ENCODE data around the gene PARD3B.

The PARD3B gene

GRCh38 chr2:205003288-205003687 is 458.0 kb downstream of the PARD3B start:
- Histone ChIP-seq H3K36me3 (replicated peaks) (no peaks in the 10 kb centered on the region), H3K4me3 (ENCODE audit: low read depth, low read length) (no peak overlapping the region), H3K27me3 (replicated peaks) (no peaks in the 10 kb centered on the region), H3K27ac (no peak overlapping the region)
- TF ChIP-seq, protein P1, sequence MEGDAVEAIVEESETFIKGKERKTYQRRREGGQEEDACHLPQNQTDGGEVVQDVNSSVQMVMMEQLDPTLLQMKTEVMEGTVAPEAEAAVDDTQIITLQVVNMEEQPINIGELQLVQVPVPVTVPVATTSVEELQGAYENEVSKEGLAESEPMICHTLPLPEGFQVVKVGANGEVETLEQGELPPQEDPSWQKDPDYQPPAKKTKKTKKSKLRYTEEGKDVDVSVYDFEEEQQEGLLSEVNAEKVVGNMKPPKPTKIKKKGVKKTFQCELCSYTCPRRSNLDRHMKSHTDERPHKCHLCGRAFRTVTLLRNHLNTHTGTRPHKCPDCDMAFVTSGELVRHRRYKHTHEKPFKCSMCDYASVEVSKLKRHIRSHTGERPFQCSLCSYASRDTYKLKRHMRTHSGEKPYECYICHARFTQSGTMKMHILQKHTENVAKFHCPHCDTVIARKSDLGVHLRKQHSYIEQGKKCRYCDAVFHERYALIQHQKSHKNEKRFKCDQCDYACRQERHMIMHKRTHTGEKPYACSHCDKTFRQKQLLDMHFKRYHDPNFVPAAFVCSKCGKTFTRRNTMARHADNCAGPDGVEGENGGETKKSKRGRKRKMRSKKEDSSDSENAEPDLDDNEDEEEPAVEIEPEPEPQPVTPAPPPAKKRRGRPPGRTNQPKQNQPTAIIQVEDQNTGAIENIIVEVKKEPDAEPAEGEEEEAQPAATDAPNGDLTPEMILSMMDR (IDR thresholded peaks at IDR 0.05; ENCODE audit: low read depth, low read length, missing control alignments) = no peak
- no peak for DNase-seq
- in situ Hi-C loops (cut with HindIII; ENCODE audit: low pct_ligation_motif_present, low sequenced_read_pairs) = no loop called here

DNA sequence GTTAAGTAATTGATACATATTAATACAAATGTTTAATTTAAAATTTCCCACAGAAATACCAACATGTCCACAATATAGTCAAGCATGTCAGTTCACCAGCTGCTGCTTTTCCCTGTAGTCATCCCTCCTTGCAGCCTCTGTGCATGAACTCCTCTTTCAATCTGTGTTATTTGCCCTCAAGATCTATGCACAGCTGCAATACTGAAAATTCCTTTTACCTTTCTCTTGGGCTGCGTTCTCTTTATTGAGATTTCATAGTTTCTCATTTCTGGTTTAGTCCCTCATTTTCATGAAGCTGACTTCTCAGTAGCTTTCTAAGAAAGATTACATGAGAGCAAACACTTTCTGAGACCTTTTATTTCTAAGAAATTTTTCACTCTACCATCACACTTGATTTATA is 464.9 kb downstream of the PARD3B start:
- in situ Hi-C loops (cut with HindIII; ENCODE audit: low pct_ligation_motif_present, low sequenced_read_pairs) = no loop called here
- Histone ChIP-seq H3K36me3 (replicated peaks) (no peaks in the 10 kb centered on the region), H3K27ac (no peak overlapping the region), H3K27me3 (replicated peaks) (no peaks in the 10 kb centered on the region), H3K4me3 (ENCODE audit: low read depth, low read length) (no peak overlapping the region)
- no peak for DNase-seq
- TF ChIP-seq, protein P1 (IDR thresholded peaks at IDR 0.05; ENCODE audit: low read depth, low read length, missing control alignments) = no peak

- H3K27me3 ChIP-seq (replicated peaks) = no peaks in the 10 kb centered on the region
- TF ChIP-seq, protein P1 (IDR thresholded peaks at IDR 0.05; ENCODE audit: low read depth, low read length, missing control alignments) = no peak
- no peak overlapping the region for H3K27ac ChIP-seq
- H3K4me3 ChIP-seq (ENCODE audit: low read depth, low read length) = no peak overlapping the region
- no peak for DNase-seq
- no peaks in the 10 kb centered on the region for H3K36me3 ChIP-seq (replicated peaks)
- in situ Hi-C loops (cut with HindIII; ENCODE audit: low pct_ligation_motif_present, low sequenced_read_pairs) = no loop called here
Measured at GRCh38 chr2:205011031-205011430, 465.8 kb downstream of the PARD3B start.

GRCh38 chr2:205012961-205013360 is 467.7 kb downstream of the PARD3B start:
- in situ Hi-C loops (cut with HindIII; ENCODE audit: low pct_ligation_motif_present, low sequenced_read_pairs) = no loop called here
- H3K27me3 ChIP-seq (replicated peaks) = no peaks in the 10 kb centered on the region

GRCh38 chr2:205013586-205013985 is 468.3 kb downstream of the PARD3B start:
- TF ChIP-seq, protein P1 (IDR thresholded peaks at IDR 0.05; ENCODE audit: low read depth, low read length, missing control alignments) = no peak
- no peaks in the 10 kb centered on the region for H3K27me3 ChIP-seq (replicated peaks)
- H3K27ac ChIP-seq = no peak overlapping the region
- H3K4me3 ChIP-seq (ENCODE audit: low read depth, low read length) = no peak overlapping the region
- in situ Hi-C loops (cut with HindIII; ENCODE audit: low pct_ligation_motif_present, low sequenced_read_pairs) = no loop called here
- no peak for DNase-seq
- no peaks in the 10 kb centered on the region for H3K36me3 ChIP-seq (replicated peaks)

More at GRCh38 chr2:205012961-205013360, 467.7 kb downstream of the PARD3B start:
- Histone ChIP-seq H3K27ac (no peak overlapping the region), H3K36me3 (replicated peaks) (no peaks in the 10 kb centered on the region), H3K4me3 (ENCODE audit: low read depth, low read length) (no peak overlapping the region)
- TF ChIP-seq, protein P1 (IDR thresholded peaks at IDR 0.05; ENCODE audit: low read depth, low read length, missing control alignments) = no peak
- DNase-seq = no peak

- Histone ChIP-seq H3K27ac (no peak overlapping the region), H3K36me3 (replicated peaks) (no peaks in the 10 kb centered on the region), H3K4me3 (ENCODE audit: low read depth, low read length) (no peak overlapping the region), H3K27me3 (replicated peaks) (no peaks in the 10 kb centered on the region)
- TF ChIP-seq, protein P1 (IDR thresholded peaks at IDR 0.05; ENCODE audit: low read depth, low read length, missing control alignments) = no peak
- DNase-seq = no peak
- in situ Hi-C loops (cut with HindIII; ENCODE audit: low pct_ligation_motif_present, low sequenced_read_pairs) = no loop called here
Measured at GRCh38 chr2:205014201-205014600, 468.9 kb downstream of the PARD3B start.

All from brain microvascular endothelial cell (primary cell).